GM23248 (cell line): ENCODE results near the gene CELA2A. TPM values are rescaled to one million over a fixed set of nuclear protein-coding genes. Genes with fewer than 3 reads are reported as not detected.

Experiments used
- DNase-seq: peaks from one replicate; pipeline ENCODE4 v3.0.0-alpha.2; 2015
- H2AFZ ChIP-seq: fragments of 200-600 bp; sonication (generic); 2 replicates; pipeline ENCODE4 v1.6.1; 2016; ENCODE audit warnings: antibody characterized with exemption
- H3F3A ChIP-seq: fragments of 200-600 bp; sonication (generic); 2 replicates; pipeline ENCODE4 v1.6.1; 2016; ENCODE audit warnings: mild to moderate bottlenecking, antibody characterized with exemption, mixed run types; ENCODE audit not compliant: insufficient read depth
- H3K27ac ChIP-seq: fragments of 200-600 bp; sonication (generic); 2 replicates; pipeline ENCODE4 v1.5.1; 2016; ENCODE audit warnings: mild to moderate bottlenecking
- H3K27me3 ChIP-seq: fragments of 200-600 bp; sonication (generic); replicated peaks from 2 replicates; pipeline ENCODE4 v1.6.1; 2016; ENCODE audit warnings: mild to moderate bottlenecking; ENCODE audit not compliant: insufficient read depth
- H3K36me3 ChIP-seq: fragments of 200-600 bp; sonication (generic); 2 replicates; pipeline ENCODE4 v1.6.1; 2016; ENCODE audit warnings: low read depth, mild to moderate bottlenecking
- H3K4me1 ChIP-seq: fragments of 200-600 bp; sonication (generic); 2 replicates; pipeline ENCODE4 v1.6.1; 2016; ENCODE audit warnings: mild to moderate bottlenecking; ENCODE audit not compliant: insufficient read depth
- H3K4me2 ChIP-seq: fragments of 200-600 bp; sonication (generic); one replicate; pipeline ENCODE4 v1.6.1; 2016; ENCODE audit warnings: mild to moderate bottlenecking; ENCODE audit not compliant: unreplicated experiment
- H3K4me3 ChIP-seq: fragments of 200-600 bp; sonication (generic); 2 replicates; pipeline ENCODE4 v1.5.1; 2016; ENCODE audit warnings: mild to moderate bottlenecking
- H3K79me2 ChIP-seq: fragments of 200-600 bp; sonication (generic); 2 replicates; pipeline ENCODE4 v1.6.1; 2016; ENCODE audit warnings: mild to moderate bottlenecking; ENCODE audit not compliant: insufficient read depth
- H3K9ac ChIP-seq: fragments of 200-600 bp; sonication (generic); 2 replicates; pipeline ENCODE4 v1.6.1; 2016; ENCODE audit warnings: mild to moderate bottlenecking
- H3K9me2 ChIP-seq: fragments of 200-600 bp; sonication (generic); 2 replicates; pipeline ENCODE4 v1.6.1; 2016; ENCODE audit warnings: mixed run types, mild to moderate bottlenecking, moderate library complexity; ENCODE audit not compliant: insufficient read depth
- H3K9me3 ChIP-seq: fragments of 200-600 bp; sonication (generic); one replicate; pipeline ENCODE4 v1.6.1; 2017; ENCODE audit warnings: low read depth
- H4K20me1 ChIP-seq: fragments of 200-600 bp; sonication (generic); 2 replicates; pipeline ENCODE4 v1.6.0; 2016; ENCODE audit not compliant: insufficient read depth
- EZH2 ChIP-seq: fragments of 200-600 bp; sonication (generic); IDR thresholded peaks from 2 replicates; pipeline ENCODE4 v1.6.1; 2018; ENCODE audit warnings: antibody characterized with exemption, mild to moderate bottlenecking; ENCODE audit not compliant: insufficient read depth, poor library complexity, severe bottlenecking
- EZH2phosphoT487 ChIP-seq: fragments of 200-600 bp; sonication (generic); IDR thresholded peaks from 2 replicates; pipeline ENCODE4 v1.6.1; 2018; ENCODE audit warnings: antibody characterized with exemption, moderate library complexity, mild to moderate bottlenecking, low read depth; ENCODE audit not compliant: insufficient read depth
- WGBS, 2 experiments: methylation state at CpG; one replicate each; pipeline ENCODE4 v1.1.6; 2015 to 2017; ENCODE audit warnings: low lambda C conversion rate in 2 of 2, low coverage in 1 of 2; ENCODE audit errors: missing lambda C conversion rate in 2 of 2; 5-methylcytosine and 5-hydroxymethylcytosine counted together
- in situ Hi-C: fragments of 300-500 bp; cut with MboI; formaldehyde crosslinking; loops from 2 replicates; pipeline ENCODE4 v1.15.0; 2020
- polyA plus RNA-seq: library from polyadenylated mRNA; unstranded; fragments of >200 nt; fragmentation: Nextera tagmentation; extraction: Ambion mirVana; gene quantifications from 2 replicates; pipeline ENCODE4 v1.2.1, GENCODE V29; 2016
- total RNA-seq: library from RNA; depleted of rRNA; stranded (reverse); fragments of >200 nt; shearing (Covaris generic); gene quantifications from 2 replicates; pipeline ENCODE4 v1.2.3, GENCODE V29; 2014

Gene CELA2A
- total and polyA plus RNA-seq, 2 experiments from 2014 or later: not detected

- Histone ChIP-seq H3K79me2 (no peaks in the 10 kb centered on the region), H3K9me3 (no peaks in the 10 kb centered on the region), H2AFZ (no peak overlapping the region), H3K4me1 (no peaks in the 10 kb centered on the region), H3K36me3 (no peaks in the 10 kb centered on the region), H3K4me2 (no peak overlapping the region), H3K27me3 (no peaks in the 10 kb centered on the region), H3F3A (no peaks in the 10 kb centered on the region), H4K20me1 (no peaks in the 10 kb centered on the region), H3K27ac (no peak overlapping the region), H3K9ac (no peak overlapping the region), H3K4me3 (no peak overlapping the region), H3K9me2 (no peaks in the 10 kb centered on the region)
- WGBS, 2 experiments: 43 to 48% methylated on average over 11 of the region's 11 CpGs
- no peak for DNase-seq
- TF ChIP-seq EZH2 (no peak), EZH2phosphoT487 (no peak)
- in situ Hi-C loops: no loop called here
Measured at GRCh38 chr1:15472587-15472986, 16.1 kb downstream of the CELA2A start.

GRCh38 chr1:15475752-15476314, 19.3 kb downstream of the CELA2A start, which contains the start of gene CELA2B:
TSS of gene CELA2B (plus strand) at chr1:15476104. CDS start at chr1:15476126, 22 bp downstream.
- no peaks in the 10 kb centered on the region for H3K27me3 ChIP-seq
- TF ChIP-seq EZH2phosphoT487 (no peak), EZH2 (no peak)
- H3K4me2 ChIP-seq: no peak within 1 kb of the TSS
- H3K79me2 ChIP-seq: no peaks in the 10 kb centered on the region
- H3K4me3 ChIP-seq: no peak within 1 kb of the TSS
- H4K20me1 ChIP-seq: no peaks in the 10 kb centered on the region
- H3K4me1 ChIP-seq: no peaks in the 10 kb centered on the region
- 71 to 72% methylated on average over 5 of the region's 5 CpGs for WGBS, 2 experiments
- no peaks in the 10 kb centered on the region for H3F3A ChIP-seq
- no peaks in the 10 kb centered on the region for H3K36me3 ChIP-seq
- H3K9me2 ChIP-seq: no peaks in the 10 kb centered on the region
- H3K9ac ChIP-seq: no peak within 1 kb of the TSS
- no peak for DNase-seq
- in situ Hi-C loops: no loop called here
- H3K9me3 ChIP-seq: no peaks in the 10 kb centered on the region
- H3K27ac ChIP-seq: no peak within 1 kb of the TSS
- no peak within 1 kb of the TSS for H2AFZ ChIP-seq

- no peak overlapping the region for H3K27ac ChIP-seq
- 87 to 92% methylated on average over 3 of the region's 3 CpGs for WGBS, 2 experiments
- H3K9me2 ChIP-seq: no peaks in the 10 kb centered on the region
- TF ChIP-seq EZH2phosphoT487 (no peak), EZH2 (no peak)
- H3K36me3 ChIP-seq: no peaks in the 10 kb centered on the region
- no peak overlapping the region for H3K4me2 ChIP-seq
- DNase-seq: no peak
- no peaks in the 10 kb centered on the region for H3K27me3 ChIP-seq
- H3K9me3 ChIP-seq: no peaks in the 10 kb centered on the region
- in situ Hi-C loops: no loop called here
- H3F3A ChIP-seq: no peaks in the 10 kb centered on the region
- no peaks in the 10 kb centered on the region for H3K79me2 ChIP-seq
- H3K4me1 ChIP-seq: no peaks in the 10 kb centered on the region
- H4K20me1 ChIP-seq: no peaks in the 10 kb centered on the region
- no peak overlapping the region for H3K9ac ChIP-seq
- no peak overlapping the region for H3K4me3 ChIP-seq
- H2AFZ ChIP-seq: no peak overlapping the region
Measured at GRCh38 chr1:15476927-15477326, 20.4 kb downstream of the CELA2A start.

GRCh38 chr1:15477646-15478212, 21.2 kb downstream of the CELA2A start:
- H4K20me1 ChIP-seq: no peaks in the 10 kb centered on the region
- no peak for DNase-seq
- 88 to 89% methylated on average over 5 of the region's 5 CpGs for WGBS, 2 experiments

More at GRCh38 chr1:15477646-15478212, 21.2 kb downstream of the CELA2A start:
- Histone ChIP-seq H3K4me2 (no peak overlapping the region), H3K36me3 (no peaks in the 10 kb centered on the region), H2AFZ (no peak overlapping the region), H3K27me3 (no peaks in the 10 kb centered on the region), H3K4me1 (no peaks in the 10 kb centered on the region), H3K4me3 (no peak overlapping the region), H3K9me3 (no peaks in the 10 kb centered on the region), H3F3A (no peaks in the 10 kb centered on the region), H3K9me2 (no peaks in the 10 kb centered on the region), H3K9ac (no peak overlapping the region), H3K79me2 (no peaks in the 10 kb centered on the region), H3K27ac (no peak overlapping the region)
- TF ChIP-seq EZH2phosphoT487: no peak
- in situ Hi-C loops: no loop called here
